ENCODE results near the gene LRIG2.

Gene LRIG2

DNA sequence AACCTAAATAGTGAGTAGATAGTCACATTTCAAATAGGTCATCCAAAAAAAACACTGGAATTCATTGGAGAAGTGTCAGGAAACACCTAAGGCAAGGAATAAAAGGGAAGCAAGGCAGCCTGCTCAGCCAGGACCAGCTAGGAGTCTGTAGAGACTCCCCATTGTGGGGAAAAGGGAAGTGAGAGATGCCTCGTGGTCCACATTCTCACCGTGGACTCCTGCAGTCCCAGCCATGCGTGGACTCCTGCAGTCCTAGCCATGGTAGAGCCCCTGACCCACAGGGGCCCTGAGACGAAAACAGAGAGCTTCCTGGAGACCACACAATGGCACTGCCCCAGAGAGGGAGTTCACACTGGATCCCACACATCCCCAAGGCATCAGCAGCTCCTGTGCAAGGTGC, 97.5 kb downstream of the LRIG2 start:
- no peaks in the 10 kb centered on the region for H3K27me3 ChIP-seq (ENCODE audit: insufficient read depth, low read length)
- TF ChIP-seq, protein P1, sequence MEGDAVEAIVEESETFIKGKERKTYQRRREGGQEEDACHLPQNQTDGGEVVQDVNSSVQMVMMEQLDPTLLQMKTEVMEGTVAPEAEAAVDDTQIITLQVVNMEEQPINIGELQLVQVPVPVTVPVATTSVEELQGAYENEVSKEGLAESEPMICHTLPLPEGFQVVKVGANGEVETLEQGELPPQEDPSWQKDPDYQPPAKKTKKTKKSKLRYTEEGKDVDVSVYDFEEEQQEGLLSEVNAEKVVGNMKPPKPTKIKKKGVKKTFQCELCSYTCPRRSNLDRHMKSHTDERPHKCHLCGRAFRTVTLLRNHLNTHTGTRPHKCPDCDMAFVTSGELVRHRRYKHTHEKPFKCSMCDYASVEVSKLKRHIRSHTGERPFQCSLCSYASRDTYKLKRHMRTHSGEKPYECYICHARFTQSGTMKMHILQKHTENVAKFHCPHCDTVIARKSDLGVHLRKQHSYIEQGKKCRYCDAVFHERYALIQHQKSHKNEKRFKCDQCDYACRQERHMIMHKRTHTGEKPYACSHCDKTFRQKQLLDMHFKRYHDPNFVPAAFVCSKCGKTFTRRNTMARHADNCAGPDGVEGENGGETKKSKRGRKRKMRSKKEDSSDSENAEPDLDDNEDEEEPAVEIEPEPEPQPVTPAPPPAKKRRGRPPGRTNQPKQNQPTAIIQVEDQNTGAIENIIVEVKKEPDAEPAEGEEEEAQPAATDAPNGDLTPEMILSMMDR (IDR thresholded peaks at IDR 0.05; ENCODE audit: low read length): no peak
- no peak for TF ChIP-seq EZH2 (IDR thresholded peaks at IDR 0.05; ENCODE audit: borderline replicate concordance, low read length)
- H3K9ac ChIP-seq (ENCODE audit: low read length): no peak overlapping the region
- no peak overlapping the region for H3K27ac ChIP-seq (ENCODE audit: low read depth, low read length, poor library complexity, severe bottlenecking)
- H3K4me3 ChIP-seq (ENCODE audit: low read depth, low read length, poor library complexity, severe bottlenecking): no peak overlapping the region
- H3K36me3 ChIP-seq (ENCODE audit: insufficient read depth, low read length): no peaks in the 10 kb centered on the region
- H4K20me1 ChIP-seq (ENCODE audit: insufficient read depth, low read length): no peaks in the 10 kb centered on the region
- no peaks in the 10 kb centered on the region for H3K9me3 ChIP-seq (ENCODE audit: low read length)
- no peak overlapping the region for H2AFZ ChIP-seq (ENCODE audit: low read length)
- no peaks in the 10 kb centered on the region for H3K79me2 ChIP-seq (ENCODE audit: insufficient read depth, low read length)
- H3K4me1 ChIP-seq (ENCODE audit: insufficient read depth, low read length, severe bottlenecking): no peaks in the 10 kb centered on the region
- H3F3A ChIP-seq (ENCODE audit: insufficient read depth, low read length): no peaks in the 10 kb centered on the region
- no peaks in the 10 kb centered on the region for H3K9me2 ChIP-seq (ENCODE audit: low read depth, low read length)
- H3K4me2 ChIP-seq (ENCODE audit: low read length): no peak overlapping the region

DNA sequence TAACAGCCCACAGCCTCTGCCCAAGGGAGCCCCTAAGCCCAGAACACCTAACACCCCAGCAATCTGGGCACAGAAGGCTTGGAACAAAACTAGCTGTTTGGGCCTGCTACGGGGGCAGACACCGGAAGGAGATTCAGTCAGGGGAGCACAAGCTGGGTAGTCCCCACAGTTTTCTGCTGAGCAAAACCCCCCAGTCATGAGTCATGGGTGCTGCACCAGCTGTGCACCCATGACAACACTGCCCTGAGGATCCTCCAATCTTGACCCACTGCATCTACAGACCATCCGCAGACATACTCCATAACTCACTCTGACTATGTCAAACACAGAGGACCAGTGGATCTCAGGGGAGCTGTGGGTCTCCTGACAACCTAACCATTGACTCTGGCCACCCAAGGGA, 105.1 kb downstream of the LRIG2 start:
- Histone ChIP-seq H3K9me2 (ENCODE audit: low read depth, low read length) (no peaks in the 10 kb centered on the region), H3K79me2 (ENCODE audit: insufficient read depth, low read length) (no peaks in the 10 kb centered on the region), H3K27me3 (ENCODE audit: insufficient read depth, low read length) (no peaks in the 10 kb centered on the region), H3K9me3 (ENCODE audit: low read length) (no peaks in the 10 kb centered on the region), H3K4me2 (ENCODE audit: low read length) (no peak overlapping the region), H3K27ac (ENCODE audit: low read depth, low read length, poor library complexity, severe bottlenecking) (no peak overlapping the region), H3K9ac (ENCODE audit: low read length) (no peak overlapping the region), H3K36me3 (ENCODE audit: insufficient read depth, low read length) (no peaks in the 10 kb centered on the region), H3K4me3 (ENCODE audit: low read depth, low read length, poor library complexity, severe bottlenecking) (no peak overlapping the region), H4K20me1 (ENCODE audit: insufficient read depth, low read length) (no peaks in the 10 kb centered on the region), H2AFZ (ENCODE audit: low read length) (no peak overlapping the region), H3K4me1 (ENCODE audit: insufficient read depth, low read length, severe bottlenecking) (no peaks in the 10 kb centered on the region), H3F3A (ENCODE audit: insufficient read depth, low read length) (no peaks in the 10 kb centered on the region)
- TF ChIP-seq, protein P1 (IDR thresholded peaks at IDR 0.05; ENCODE audit: low read length): no peak
- no peak for TF ChIP-seq EZH2 (IDR thresholded peaks at IDR 0.05; ENCODE audit: borderline replicate concordance, low read length)

DNA sequence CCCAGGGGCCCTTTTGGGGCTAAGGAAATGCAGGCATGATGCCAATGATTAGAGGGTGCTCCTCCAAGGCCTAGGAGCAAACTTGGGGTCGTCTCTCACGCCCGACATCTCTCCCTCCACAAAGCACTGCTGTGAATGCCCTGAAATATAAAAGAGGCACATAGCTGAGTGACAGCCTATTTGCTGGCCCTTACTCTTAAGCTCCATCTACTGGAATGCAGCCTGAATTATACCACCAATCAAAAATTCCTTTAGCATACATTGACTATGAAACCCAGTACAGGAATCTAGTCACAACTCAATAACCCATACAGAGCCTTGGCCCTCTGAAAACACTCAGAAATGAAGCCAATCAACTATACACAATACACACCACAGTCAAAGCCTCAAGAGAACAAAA, 105.5 kb downstream of the LRIG2 start:
- no peak overlapping the region for H3K4me3 ChIP-seq (ENCODE audit: low read depth, low read length, poor library complexity, severe bottlenecking)
- no peaks in the 10 kb centered on the region for H3K9me3 ChIP-seq (ENCODE audit: low read length)
- H3K9ac ChIP-seq (ENCODE audit: low read length): no peak overlapping the region
- H3F3A ChIP-seq (ENCODE audit: insufficient read depth, low read length): no peaks in the 10 kb centered on the region
- no peaks in the 10 kb centered on the region for H3K36me3 ChIP-seq (ENCODE audit: insufficient read depth, low read length)
- H3K79me2 ChIP-seq (ENCODE audit: insufficient read depth, low read length): no peaks in the 10 kb centered on the region
- H3K9me2 ChIP-seq (ENCODE audit: low read depth, low read length): no peaks in the 10 kb centered on the region
- no peaks in the 10 kb centered on the region for H3K4me1 ChIP-seq (ENCODE audit: insufficient read depth, low read length, severe bottlenecking)
- no peaks in the 10 kb centered on the region for H3K27me3 ChIP-seq (ENCODE audit: insufficient read depth, low read length)
- TF ChIP-seq, protein P1 (IDR thresholded peaks at IDR 0.05; ENCODE audit: low read length): no peak
- no peak for TF ChIP-seq EZH2 (IDR thresholded peaks at IDR 0.05; ENCODE audit: borderline replicate concordance, low read length)
- H3K27ac ChIP-seq (ENCODE audit: low read depth, low read length, poor library complexity, severe bottlenecking): no peak overlapping the region
- H4K20me1 ChIP-seq (ENCODE audit: insufficient read depth, low read length): no peaks in the 10 kb centered on the region
- H3K4me2 ChIP-seq (ENCODE audit: low read length): no peak overlapping the region
- no peak overlapping the region for H2AFZ ChIP-seq (ENCODE audit: low read length)

Measured in OCI-LY1 (cell line).